Measurements from ENCODE around the gene VWF.

Gene VWF

DNA sequence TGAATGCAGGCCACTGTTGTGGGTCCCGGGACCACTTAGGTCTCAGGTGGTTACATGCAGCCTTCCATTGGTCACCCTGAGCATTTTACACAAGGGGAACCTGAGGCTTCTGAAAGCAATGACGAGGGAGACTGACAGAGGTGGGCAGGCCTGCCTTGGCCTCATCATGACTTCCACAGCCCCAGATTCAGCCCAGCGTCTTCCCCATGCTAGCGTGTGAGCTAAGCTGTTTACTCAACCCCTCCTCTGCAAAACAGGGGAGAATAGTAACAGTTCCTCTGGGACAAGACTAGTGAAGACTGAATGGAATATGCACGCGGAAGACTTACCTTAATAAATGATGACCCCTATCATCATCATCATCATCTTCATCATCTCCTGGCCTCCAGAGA lies 46.8 kb downstream of the VWF start:
- no peak for DNase-seq (ENCODE audit: low read depth, low spot score)

DNA sequence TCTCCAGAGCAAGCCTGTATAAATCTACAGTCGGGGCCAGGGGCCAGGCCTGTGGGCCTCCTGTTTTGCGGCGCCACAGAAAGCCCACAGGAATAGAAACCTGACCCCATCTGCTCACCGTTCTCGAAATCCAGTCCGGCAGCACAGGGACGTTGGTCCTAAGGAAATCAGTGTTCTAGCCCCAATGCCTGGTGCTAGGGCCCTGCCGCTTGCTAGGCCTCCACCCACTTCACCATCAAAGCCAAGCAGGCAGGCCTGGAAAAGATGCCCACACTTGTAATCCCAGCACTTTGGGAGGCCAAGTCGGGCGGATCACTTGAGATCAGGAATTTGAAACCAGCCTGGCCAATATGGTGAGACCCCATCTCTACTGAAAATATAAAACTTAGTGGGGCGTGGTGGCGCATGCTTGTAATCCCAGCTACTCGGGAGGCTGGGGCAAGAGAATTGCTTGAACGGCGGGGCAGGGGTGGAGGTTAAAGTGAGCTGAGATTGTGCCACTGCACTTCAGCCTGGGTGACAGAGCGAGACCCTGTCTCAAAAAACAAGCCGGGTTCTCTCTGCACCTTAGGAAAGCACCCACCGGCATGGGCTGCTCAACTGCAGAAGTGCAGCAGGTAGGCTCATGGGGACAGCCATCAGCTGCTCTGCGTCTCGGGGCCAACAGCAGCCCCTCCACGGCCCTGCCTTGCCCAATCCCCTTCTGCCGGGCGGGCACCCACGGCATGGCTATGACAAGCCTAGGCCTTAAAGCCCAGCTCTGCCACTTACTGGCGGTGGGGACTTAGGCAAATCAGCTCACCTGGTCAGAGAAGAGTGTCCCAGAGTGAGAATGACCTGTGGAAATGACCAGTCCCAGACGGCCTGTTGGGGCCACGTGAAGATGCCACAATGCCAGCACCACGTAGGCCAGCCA lies 47.4 kb downstream of the VWF start:
- no peak for DNase-seq (ENCODE audit: low read depth, low spot score)

DNA sequence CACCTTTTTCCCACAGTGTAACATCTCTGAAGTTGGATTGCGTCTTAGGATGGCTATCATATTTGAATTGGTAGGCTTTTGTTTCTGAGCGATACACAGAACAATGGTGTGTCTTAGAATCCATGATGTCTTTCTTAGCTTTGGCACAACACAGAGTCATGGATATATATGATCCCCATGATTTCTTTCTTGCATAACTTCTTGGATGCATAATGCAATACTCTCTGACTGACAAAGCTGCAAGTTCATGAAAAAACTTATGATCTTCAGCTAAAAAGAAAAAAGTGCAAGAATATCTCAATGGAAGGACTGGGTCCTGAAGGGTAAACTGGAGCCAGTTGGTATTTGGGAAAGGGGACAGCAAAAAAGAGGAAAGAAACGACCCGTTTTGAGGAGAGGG lies 48.1 kb downstream of the VWF start:
- DNase-seq (ENCODE audit: low read depth, low spot score) = no peak

DNA sequence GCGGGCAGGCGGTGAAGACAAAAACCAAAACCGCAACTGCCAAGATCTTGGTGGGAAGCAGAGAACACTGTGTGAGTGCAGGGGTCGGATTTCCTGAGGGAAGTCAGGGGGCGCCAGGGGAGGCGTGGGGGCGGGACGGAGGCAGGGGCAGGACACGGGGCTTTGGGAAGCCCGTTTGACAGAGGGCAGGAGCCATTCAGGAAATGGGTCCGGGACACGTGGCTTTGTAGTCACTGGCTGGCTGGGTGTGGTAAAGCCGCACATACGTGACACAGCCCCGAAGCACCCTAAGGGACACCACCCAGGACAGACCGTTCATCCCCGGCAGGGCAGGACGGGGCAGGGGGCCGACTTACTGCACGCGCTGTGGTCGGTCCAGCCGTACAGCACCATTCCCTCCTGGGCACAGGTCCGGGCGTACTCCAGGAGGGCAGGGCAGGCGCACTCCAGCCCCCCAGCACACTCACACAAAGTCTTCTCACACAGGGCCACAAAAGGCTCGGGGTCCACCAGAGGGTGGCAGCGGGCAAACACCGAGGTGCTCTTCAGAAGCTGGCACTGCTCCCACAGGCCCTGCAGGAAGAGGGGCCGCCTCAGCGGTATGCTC lies 49.4 kb downstream of the VWF start:
- no peak for DNase-seq (ENCODE audit: low read depth, low spot score)

DNA sequence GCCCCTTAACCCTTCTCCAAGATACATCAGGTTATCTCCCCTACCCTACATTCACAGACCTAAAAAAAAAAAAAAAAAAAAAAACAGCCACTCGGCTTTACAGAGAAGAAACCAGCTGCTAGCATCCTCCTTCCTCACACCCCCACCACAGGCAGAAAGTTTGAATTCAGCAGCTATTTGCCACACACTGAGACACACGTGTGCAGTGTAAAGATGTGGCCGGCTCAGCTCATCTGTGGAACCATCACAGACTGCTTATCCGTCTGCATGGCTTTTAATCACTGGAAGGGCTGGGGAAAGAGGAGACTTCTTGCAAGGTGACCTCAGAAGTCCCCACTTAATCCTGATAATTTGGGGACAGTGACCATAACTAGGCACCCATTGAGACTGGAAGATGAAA lies 50.0 kb downstream of the VWF start:
- no peak for DNase-seq (ENCODE audit: low read depth, low spot score)

DNA sequence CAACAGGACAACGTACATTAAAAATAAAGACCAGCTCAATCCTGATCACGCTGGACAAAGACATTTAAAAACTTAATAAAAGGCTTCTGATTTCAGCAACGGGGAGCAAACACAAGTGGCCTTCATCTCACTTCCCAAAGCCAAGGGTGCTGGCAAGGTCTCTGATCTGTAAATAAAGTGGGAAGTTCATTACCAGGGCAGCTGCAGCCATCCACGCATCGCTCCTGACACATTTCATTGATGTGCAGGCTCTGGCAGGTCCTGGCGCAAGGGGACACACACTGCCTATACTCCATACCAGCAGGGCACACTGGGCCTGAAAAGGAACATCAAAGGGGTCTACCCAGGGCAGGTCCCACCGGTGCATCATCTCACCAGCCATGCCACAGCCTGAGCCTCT lies 51.0 kb downstream of the VWF start:
- no peak for DNase-seq (ENCODE audit: low read depth, low spot score)

DNA sequence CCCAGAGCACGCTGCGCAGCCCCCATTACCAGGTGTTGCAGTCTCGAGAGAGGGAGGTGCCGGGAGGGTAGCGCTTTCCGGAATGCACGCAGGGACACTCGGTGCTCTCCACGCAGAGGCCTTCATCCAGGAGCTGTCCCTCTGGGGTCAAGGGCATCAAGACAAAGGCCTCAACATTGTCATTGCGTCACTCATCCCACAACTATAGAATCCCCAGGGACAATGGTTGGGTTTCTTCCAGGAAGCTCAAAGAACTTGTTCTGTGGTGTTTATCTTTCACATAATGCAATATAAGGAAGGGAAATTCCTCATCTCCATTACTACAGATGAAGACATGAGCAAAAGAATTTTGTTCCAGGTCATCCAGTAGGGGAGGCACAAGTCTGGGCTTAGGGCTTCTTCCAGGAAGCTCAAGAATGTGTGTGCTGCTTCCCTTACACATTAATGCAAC lies 52.1 kb downstream of the VWF start:
- DNase-seq (ENCODE audit: low read depth, low spot score) = no peak

DNA sequence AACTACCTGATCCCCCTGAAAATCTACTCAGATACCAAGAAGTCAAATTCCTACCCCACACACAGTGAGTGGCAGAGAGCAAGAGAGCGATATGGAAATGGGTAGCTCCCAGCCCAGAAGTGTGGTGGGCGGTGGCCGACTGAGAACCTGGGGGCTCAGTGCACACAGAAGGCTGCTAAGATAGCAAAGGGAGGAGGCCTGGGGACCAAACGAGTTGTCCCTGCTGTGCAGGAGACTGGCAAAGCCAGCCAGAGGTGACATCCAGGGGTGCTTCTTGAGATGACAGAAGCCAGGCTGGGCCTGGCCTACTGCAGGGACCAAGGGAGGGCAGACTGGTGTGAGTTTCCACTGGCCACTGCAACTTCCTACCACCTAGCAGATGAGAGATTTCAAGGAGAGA lies 52.9 kb downstream of the VWF start:
- DNase-seq (ENCODE audit: low read depth, low spot score) = no peak

DNA sequence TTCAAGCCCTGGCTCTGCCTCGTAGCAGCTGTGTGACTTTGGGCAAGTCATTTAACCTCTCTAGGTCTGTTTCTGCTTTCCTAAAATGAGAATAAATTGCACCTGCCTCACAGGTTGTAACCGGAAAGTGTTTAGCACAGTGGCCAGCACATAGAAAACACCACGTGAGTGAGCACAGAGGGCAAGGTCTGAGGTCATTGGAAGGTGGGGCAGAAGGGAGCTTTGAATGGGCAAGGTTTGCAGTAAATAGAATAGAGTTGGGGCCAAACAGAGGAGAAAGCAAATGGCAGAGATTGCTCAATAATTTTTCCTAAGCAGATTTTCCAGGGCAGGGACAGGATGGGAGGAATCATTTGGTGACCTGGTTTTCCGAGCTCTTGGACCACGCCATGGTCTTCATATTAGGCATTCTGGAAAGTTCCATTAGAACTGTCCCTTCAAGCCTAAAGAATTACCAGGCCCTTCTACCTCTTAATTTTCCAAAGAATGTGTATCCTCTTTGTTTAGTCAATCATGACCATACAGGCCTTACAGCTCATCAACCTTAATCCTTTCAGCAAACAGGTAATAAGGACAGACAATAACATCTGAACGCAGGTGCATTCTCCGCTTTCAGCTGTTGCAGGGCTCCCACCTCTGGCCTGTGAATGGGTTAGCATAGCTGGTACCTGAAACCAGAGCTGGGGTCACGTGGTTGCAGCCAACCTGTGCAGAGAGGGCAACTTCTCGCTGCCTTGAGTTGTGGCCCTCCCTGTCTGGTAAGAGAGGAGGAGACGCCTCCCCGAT lies 53.8 kb downstream of the VWF start:
- no peak for DNase-seq (ENCODE audit: low read depth, low spot score)

DNA sequence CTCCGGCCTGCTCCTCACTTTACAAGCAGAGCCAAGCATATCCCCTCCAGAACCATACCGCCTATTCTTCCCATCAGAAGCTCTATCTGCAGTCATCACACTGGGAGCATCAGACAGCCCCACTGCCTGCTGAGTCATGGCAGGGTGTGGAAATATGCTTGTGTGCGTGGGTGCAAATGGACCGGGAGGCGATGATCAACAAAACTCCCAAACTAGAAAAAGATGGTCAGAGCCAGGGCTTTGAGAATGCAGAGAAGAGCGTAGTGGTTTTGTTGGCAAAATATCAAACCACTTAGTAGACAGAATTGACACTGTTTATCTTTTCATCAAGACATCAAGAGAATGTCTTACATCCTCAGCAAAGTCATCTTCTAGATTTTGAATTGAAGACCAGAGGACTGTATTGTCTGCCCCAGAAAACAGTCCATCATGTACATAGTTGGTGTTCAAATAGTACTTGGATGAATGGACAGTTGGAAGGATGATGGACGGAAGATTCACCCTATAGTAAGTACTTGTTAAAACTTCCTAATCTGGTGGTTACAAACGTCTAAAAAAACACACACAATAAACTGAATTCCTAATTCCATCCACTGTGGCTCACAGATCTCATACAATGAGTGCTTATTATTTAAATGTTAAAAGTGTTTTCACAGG lies 54.9 kb downstream of the VWF start:
- DNase-seq (ENCODE audit: low read depth, low spot score) = no peak

DNA sequence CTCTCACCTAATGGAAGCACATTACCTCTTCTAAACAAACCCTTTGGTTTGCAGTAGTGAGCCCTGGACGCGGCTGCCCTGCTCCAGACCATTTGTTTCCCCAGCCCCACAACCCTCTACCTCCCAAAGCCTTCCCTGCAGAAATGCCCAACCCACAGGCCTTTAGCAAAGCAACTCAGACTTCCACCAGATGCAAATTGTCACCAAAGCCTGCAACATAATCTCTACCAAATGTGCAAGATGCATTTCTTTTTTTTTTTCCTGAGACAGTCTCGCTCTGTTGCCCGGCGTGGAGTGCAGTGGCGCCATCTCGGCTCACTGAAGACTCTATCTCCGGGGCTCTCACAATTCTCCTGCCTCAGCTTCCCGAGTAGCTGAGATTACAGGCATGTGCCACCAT lies 56.2 kb downstream of the VWF start:
- no peak for DNase-seq (ENCODE audit: low read depth, low spot score)

DNA sequence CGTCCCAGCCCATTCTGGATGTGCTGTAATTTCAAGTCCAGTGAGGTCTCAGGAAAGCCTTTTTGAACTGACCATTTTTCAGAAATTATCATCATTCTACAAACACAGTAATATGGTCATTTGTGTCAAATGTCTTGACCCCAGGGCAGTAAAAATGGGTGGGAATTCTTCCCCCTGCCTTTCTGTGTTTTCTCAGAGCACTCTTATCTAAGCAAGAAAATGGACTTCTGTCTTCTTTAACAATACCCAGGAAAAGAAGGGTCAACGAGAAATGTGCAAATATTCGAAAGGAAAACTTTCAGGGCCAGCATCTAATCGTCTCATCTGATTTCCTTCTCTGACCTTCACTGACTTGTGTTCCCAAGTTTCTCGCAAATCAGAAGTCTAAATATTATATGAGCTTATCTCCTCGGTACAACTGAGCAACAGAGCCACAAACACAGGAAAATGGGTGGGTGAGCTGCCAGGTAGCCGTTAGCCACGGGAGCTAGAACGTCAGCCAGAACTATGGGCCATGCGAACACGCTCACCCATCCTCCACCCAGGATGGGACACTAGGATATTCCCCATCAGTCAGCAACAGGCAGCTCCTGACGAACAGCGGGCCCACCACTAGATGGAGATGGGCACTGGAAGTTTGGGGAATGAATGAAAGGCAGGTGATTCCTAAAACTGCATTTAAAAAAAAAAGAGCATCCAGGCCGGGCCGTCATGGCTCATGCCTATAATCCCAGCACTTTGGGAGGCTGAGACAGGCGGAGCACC lies 57.1 kb downstream of the VWF start:
- DNase-seq (ENCODE audit: low read depth, low spot score) = no peak

DNA sequence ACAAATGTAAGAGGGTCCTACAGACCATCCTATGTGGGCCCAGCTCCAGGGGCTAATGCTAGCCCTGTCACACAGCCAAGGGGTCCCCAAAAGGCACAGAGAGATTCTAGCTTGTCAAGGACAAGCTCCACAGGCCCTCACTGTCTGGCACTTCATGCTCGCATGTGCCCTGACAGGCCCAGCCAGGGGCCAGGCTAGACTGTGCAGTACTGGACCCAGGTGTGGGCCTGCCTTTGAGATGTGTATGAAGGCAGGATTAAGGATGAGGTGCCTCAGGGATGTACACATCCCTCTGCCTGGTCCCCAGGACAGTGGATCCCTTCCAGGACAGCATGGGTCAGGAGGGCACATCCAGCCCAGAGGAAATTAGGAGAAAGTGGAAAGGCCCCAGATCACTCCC lies 57.8 kb downstream of the VWF start:
- no peak for DNase-seq (ENCODE audit: low read depth, low spot score)

DNA sequence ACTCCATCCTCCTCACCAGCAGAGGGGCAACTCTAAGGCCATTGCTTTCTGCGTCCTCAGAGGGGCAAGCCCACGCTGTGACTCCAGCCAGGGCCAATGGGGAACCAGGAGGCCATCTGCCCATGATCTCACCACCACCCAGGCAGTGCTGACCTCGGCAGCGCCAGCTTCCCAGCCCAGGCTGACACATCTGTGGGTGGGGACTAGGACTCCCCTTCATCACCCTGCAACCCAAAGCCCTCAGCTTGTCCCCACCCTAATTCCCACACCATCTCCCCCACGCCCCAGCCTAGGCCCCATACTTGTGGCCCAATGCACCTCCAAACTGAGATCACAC lies 58.6 kb downstream of the VWF start:
- no peak for DNase-seq (ENCODE audit: low read depth, low spot score)

DNA sequence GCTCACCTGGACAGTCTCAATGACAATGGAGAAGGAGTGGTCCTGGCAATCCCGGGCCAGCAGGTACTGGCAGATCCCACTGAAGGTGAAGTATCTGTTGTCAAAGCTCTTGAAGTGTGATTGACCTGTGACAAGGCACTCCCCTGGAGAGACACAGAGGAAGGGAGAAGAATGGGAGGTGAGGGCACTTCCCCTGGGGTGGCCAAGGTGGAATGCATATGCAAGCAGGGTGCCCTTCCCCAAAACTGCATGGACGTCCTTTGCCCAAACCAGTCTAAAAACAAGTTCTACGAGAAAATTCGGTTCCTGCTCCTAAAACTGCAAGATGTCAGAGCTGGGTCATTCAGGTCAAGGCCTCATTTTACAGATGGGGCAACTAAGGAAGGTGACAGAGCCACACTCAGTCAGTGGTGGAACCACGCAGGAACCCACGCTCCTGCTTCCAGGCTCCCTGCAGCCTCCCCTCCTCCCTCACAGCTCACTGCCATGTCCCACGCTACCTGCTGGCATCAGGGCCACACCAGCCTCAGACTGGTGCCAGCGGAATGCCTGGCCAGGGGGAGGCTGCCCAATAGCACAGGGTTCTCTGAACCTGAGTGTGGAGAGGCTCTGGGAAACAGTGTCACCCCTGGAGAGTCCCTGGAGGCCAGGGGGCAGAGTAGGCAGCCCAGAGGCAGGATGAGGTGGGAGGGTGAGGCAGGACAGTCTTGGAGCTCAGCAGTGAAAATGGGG lies 59.2 kb downstream of the VWF start:
- no peak for DNase-seq (ENCODE audit: low read depth, low spot score)

DNA sequence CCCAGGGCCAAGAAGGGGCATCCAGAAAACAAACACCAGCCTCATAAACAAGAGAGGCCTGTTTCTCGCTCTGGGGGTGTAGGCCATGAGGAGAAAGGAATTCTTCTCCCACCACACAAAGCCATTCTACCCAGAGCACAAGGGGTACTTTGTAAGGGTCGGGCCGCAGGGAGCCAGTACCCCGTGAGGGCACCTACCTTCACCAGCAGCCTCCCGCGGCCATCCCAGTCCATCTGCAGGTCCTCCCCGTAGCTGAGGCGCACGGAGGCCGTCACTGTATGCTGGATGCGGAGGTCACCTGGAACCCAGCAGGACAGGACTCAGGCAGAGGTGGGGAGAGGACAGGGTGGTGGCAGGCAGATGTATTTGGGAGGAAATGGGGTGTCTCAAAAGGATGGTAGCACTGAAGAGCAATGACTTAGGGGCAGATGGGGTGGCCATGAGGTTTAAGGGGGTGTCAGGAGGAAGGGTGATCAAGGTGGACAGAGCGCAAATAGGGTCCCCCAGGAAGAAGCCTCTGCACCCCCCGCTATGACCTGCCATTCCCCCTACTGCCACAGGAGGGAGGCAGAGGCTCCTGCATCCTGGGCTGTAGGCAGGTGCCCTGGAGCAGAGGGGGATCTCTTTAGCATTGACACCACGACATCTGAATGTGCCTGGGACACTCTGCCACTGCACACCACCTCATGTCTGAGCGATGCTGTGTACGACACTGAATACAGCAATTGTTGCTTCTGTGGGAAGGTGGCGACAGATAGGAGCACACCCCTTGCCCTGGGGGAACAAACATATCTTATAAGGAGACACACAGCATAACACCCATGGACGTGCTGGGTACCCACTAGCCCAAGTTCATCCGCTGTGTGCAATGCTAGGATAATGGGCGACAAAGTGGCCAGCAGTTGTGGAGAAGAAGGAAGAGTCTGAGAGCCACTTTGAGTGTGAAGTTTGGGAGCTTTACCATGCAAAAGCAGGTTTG lies 61.4 kb downstream of the VWF start:
- peak; percentile 38 for DNase-seq (ENCODE audit: low read depth, low spot score)

DNA sequence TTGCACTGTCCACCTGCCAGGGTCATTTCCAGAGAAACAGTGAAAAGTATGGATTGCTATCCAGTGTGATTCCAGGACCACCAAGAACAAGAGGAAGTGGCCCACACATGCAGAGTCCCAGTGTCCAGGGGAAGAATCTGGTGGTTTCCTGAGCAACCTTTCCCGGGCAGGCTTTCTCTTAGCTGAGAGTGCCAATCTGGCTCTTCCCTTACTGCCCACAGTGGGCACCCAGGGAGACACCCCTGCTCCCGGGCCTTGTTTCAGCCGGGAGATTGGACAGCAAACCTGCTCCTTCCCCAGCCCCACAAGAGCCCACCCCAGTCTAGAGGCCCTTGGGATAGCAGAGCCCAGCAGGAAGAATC lies 62.1 kb downstream of the VWF start:
- no peak for DNase-seq (ENCODE audit: low read depth, low spot score)

DNA sequence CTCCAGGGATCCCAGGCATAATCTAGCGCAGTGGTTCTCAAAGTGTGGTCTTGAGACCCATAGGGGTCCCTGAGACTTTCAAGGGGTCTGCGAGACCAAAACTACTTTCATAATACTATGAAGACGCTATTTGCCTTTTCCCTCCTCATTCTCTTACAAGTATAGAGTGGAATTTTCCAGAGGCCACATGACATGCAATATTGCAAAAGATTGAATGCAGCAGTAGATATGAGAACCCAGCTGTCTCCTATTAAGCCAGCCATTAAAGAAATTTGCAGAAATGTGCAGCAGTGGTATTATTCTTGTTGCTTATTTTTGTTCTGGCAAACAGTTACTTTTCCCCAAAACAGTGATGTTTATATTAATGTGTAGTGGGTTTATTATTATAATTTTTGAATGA lies 62.8 kb downstream of the VWF start:
- DNase-seq (ENCODE audit: low read depth, low spot score) = no peak

DNA sequence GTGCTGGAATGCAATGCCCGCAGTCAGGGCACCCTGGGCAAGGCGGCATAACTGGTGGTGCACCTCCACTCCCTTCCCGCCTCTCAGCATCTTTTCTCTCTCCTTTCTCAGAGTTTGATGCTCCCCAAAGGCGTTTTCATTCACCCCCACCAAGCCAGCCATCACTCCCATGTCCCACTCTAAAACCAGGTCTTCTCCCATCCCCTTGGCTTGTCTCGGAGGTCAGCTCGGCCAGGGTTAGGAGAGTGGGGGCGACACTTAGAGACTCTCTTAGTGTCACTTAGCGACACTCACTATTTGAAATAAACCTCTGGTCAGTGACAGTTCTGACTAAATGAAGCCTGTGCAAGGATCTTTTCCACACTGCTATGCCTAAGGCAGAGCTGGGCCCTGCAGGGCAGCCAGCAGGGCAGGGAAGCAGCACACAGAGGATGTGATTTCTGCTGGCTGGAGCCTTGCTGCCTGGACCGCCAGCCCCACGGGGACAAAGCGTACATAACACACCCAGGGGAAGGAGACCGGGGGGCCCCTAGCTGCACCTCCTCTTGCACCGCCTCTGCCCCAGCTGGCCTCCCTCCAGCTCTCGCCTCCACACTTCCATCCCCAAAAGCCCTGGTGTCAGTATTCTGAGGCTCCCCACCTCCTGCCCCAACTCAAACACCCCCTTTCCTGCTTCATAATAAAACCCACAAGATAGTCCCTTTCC lies 64.5 kb downstream of the VWF start:
- DNase-seq (ENCODE audit: low read depth, low spot score) = no peak

All from activated CD4-positive, CD25-positive, alpha-beta regulatory T cell treated with anti-CD3 and anti-CD28 coated beads, Interleukin-2, amount 50 U/mL, for 16 hours (primary cell).